MM.1S (cell line): ENCODE results near the gene PDE2A.

Source experiments
- DNase-seq: peaks from one replicate; pipeline ENCODE4 v3.0.0-alpha.2; 2015
- H2AFZ ChIP-seq: fragments of 300-600 bp; sonication (generic); 2 replicates; pipeline ENCODE4 v1.6.0; 2016; ENCODE audit warnings: antibody characterized with exemption, low read length
- H3F3A ChIP-seq: fragments of 300-600 bp; sonication (generic); 2 replicates; pipeline ENCODE4 v1.6.1; 2016; ENCODE audit warnings: mild to moderate bottlenecking, antibody characterized with exemption, low read length, moderate library complexity, mixed read lengths; ENCODE audit not compliant: insufficient read depth
- H3K27ac ChIP-seq: fragments of 300-600 bp; sonication (generic); 2 replicates; pipeline ENCODE4 v1.5.1; 2016; ENCODE audit warnings: mild to moderate bottlenecking, low read length
- H3K27me3 ChIP-seq: fragments of 300-600 bp; sonication (generic); replicated peaks from 2 replicates; pipeline ENCODE4 v1.6.0; 2016; ENCODE audit warnings: low read length; ENCODE audit not compliant: insufficient read depth
- H3K36me3 ChIP-seq: fragments of 300-600 bp; sonication (generic); replicated peaks from 2 replicates; pipeline ENCODE4 v1.6.1; 2016; ENCODE audit warnings: mild to moderate bottlenecking, low read length, mixed read lengths; ENCODE audit not compliant: insufficient read depth
- H3K4me1 ChIP-seq: fragments of 300-600 bp; sonication (generic); 2 replicates; pipeline ENCODE4 v1.6.1; 2016; ENCODE audit warnings: low read length, mixed read lengths
- H3K4me2 ChIP-seq: fragments of 300-600 bp; sonication (generic); 2 replicates; pipeline ENCODE4 v1.6.0; 2016; ENCODE audit warnings: low read depth, low read length
- H3K4me3 ChIP-seq: fragments of 300-600 bp; sonication (generic); 2 replicates; pipeline ENCODE4 v1.5.1; 2016; ENCODE audit warnings: low read length, mixed read lengths
- H3K79me2 ChIP-seq: fragments of 300-600 bp; sonication (generic); 2 replicates; pipeline ENCODE4 v1.6.1; 2016; ENCODE audit warnings: mixed run types, low read length, mixed read lengths
- H3K9ac ChIP-seq: fragments of 300-600 bp; sonication (generic); 2 replicates; pipeline ENCODE4 v1.6.1; 2016; ENCODE audit warnings: low read length, mixed read lengths
- H3K9me2 ChIP-seq: fragments of 300-600 bp; sonication (generic); replicated peaks from 2 replicates; pipeline ENCODE4 v1.6.1; 2016; ENCODE audit warnings: mild to moderate bottlenecking, low read length, mixed read lengths; ENCODE audit not compliant: insufficient read depth
- H3K9me3 ChIP-seq: fragments of 300-600 bp; sonication (generic); replicated peaks from 2 replicates; pipeline ENCODE4 v1.6.1; 2016; ENCODE audit warnings: mild to moderate bottlenecking, low read length, mixed read lengths; ENCODE audit not compliant: insufficient read depth
- H4K20me1 ChIP-seq: fragments of 300-600 bp; sonication (generic); 2 replicates; pipeline ENCODE4 v1.6.1; 2016; ENCODE audit warnings: mild to moderate bottlenecking, low read length, moderate library complexity, mixed read lengths; ENCODE audit not compliant: insufficient read depth
- CTCF ChIP-seq: fragments of 300-600 bp; sonication (generic); IDR thresholded peaks from 2 replicates; pipeline ENCODE4 v1.5.1; 2016; ENCODE audit warnings: antibody characterized with exemption, low read length, mixed read lengths
- EZH2 ChIP-seq: fragments of 300-600 bp; sonication (generic); optimal IDR thresholded peaks from 2 replicates; pipeline ENCODE3; 2017; ENCODE audit warnings: low read depth, mild to moderate bottlenecking, antibody characterized with exemption, low read length, mixed read lengths
- EZH2phosphoT487 ChIP-seq: fragments of 300-600 bp; sonication (generic); IDR thresholded peaks from 2 replicates; pipeline ENCODE4 v1.6.1; 2018; ENCODE audit warnings: antibody characterized with exemption, low read length

PDE2A gene

GRCh38 chr11:72579816-72580641, 94.2 kb downstream of the PDE2A start:
- Histone ChIP-seq H3K4me1 (peaks cover 2% of the 10 kb centered on the region; the same call in 1 of the 2 replicates), H3F3A (no peaks in the 10 kb centered on the region), H3K9ac (no peak overlapping the region), H3K4me3 (no peak overlapping the region), H3K27me3 (peaks cover 49% of the 10 kb centered on the region), H3K27ac (no peak overlapping the region), H3K79me2 (no peaks in the 10 kb centered on the region), H4K20me1 (no peaks in the 10 kb centered on the region), H2AFZ (no peak overlapping the region), H3K4me2 (no peak overlapping the region), H3K36me3 (no peaks in the 10 kb centered on the region), H3K9me3 (no peaks in the 10 kb centered on the region), H3K9me2 (no peaks in the 10 kb centered on the region)
- TF ChIP-seq CTCF (no peak), EZH2phosphoT487 (no peak), EZH2 (no peak)
- DNase-seq = no peak

GRCh38 chr11:72578991-72579815, 95.0 kb downstream of the PDE2A start:
- no peaks in the 10 kb centered on the region for H3K79me2 ChIP-seq
- H3F3A ChIP-seq = no peaks in the 10 kb centered on the region
- H3K4me3 ChIP-seq = no peak overlapping the region
- no peaks in the 10 kb centered on the region for H3K9me2 ChIP-seq
- H3K27ac ChIP-seq = no peak overlapping the region
- no peaks in the 10 kb centered on the region for H4K20me1 ChIP-seq
- no peak overlapping the region for H3K4me2 ChIP-seq
- no peaks in the 10 kb centered on the region for H3K9me3 ChIP-seq
- no peak overlapping the region for H2AFZ ChIP-seq
- H3K27me3 ChIP-seq = peaks cover 41% of the 10 kb centered on the region
- no peaks in the 10 kb centered on the region for H3K4me1 ChIP-seq
- TF ChIP-seq CTCF (no peak), EZH2phosphoT487 (no peak), EZH2 (no peak)
- H3K9ac ChIP-seq = no peak overlapping the region
- H3K36me3 ChIP-seq = no peaks in the 10 kb centered on the region
- no peak for DNase-seq

GRCh38 chr11:72578566-72578965, 95.7 kb downstream of the PDE2A start:
- H3K9me2 ChIP-seq = no peaks in the 10 kb centered on the region
- peaks cover 35% of the 10 kb centered on the region for H3K27me3 ChIP-seq
- TF ChIP-seq EZH2phosphoT487 (no peak), CTCF (no peak), EZH2 (no peak)
- H2AFZ ChIP-seq = no peak overlapping the region
- H3F3A ChIP-seq = no peaks in the 10 kb centered on the region
- no peak overlapping the region for H3K9ac ChIP-seq
- no peaks in the 10 kb centered on the region for H4K20me1 ChIP-seq
- no peaks in the 10 kb centered on the region for H3K36me3 ChIP-seq
- no peak overlapping the region for H3K4me3 ChIP-seq
- no peak overlapping the region for H3K4me2 ChIP-seq
- H3K4me1 ChIP-seq = no peaks in the 10 kb centered on the region
- no peak overlapping the region for H3K27ac ChIP-seq
- DNase-seq = no peak
- H3K79me2 ChIP-seq = no peaks in the 10 kb centered on the region
- H3K9me3 ChIP-seq = no peaks in the 10 kb centered on the region
